GM13976 (cell line): ENCODE data around the gene CALM3.
A peak's percentile ranks its signal among the peaks of the same experiment; 100 is the strongest.

Experiments
- DNase-seq: peaks from one replicate; pipeline ENCODE4 v3.0.0; 2012; ENCODE audit warnings: low spot score
- CTCF ChIP-seq: IDR thresholded peaks from 2 replicates; pipeline ENCODE4 v1.5.1; 2012; ENCODE audit warnings: borderline replicate concordance, mild to moderate bottlenecking; ENCODE audit not compliant: insufficient read depth; ENCODE audit errors: extremely low read depth, missing control alignments, control extremely low read depth
- in situ Hi-C: fragments of 300-500 bp; cut with MboI; formaldehyde crosslinking; loops from one replicate; pipeline ENCODE4 v1.12.0; 2022; ENCODE audit warnings: low sequenced_read_pairs, mixed read lengths, inconsistent platforms; ENCODE audit not compliant: unreplicated experiment

CALM3 gene

GRCh38 chr19:46599716-46600373 lies 1.3 kb upstream of the CALM3 start:
- TF ChIP-seq CTCF = no peak
- in situ Hi-C loops = no loop called here
- no peak for DNase-seq

GRCh38 chr19:46600384-46601317 lies 479 bp upstream of the CALM3 start:
- peak; percentile 95 for DNase-seq
- TF ChIP-seq CTCF = no peak
- in situ Hi-C loops = no loop called here

GRCh38 chr19:46602392-46603194 lies 1.5 kb downstream of the CALM3 start:
- peak; percentile 24 for DNase-seq
- in situ Hi-C loops = no loop called here
- TF ChIP-seq CTCF = no peak

- in situ Hi-C loops = no loop called here
- TF ChIP-seq CTCF = no peak
- peak; percentile 73 for DNase-seq
These were observed 2.1 kb downstream of the CALM3 start for GRCh38 chr19:46603195-46603637.

- no peak for TF ChIP-seq CTCF
- in situ Hi-C loops = no loop called here
- DNase-seq = no peak
These were observed 2.7 kb downstream of the CALM3 start for GRCh38 chr19:46603752-46604231.

GRCh38 chr19:46604781-46605355 lies 3.7 kb downstream of the CALM3 start:
- DNase-seq = peak; percentile 6
- in situ Hi-C loops = no loop called here

More at GRCh38 chr19:46604781-46605355, 3.7 kb downstream of the CALM3 start:
- no peak for TF ChIP-seq CTCF
